CD14-positive monocyte (primary cell): ENCODE results near the gene AGA. TPM values are rescaled to one million over a fixed set of nuclear protein-coding genes. Genes with fewer than 3 reads are reported as not detected.

Experiments
- DNase-seq, 3 donors: peaks; one replicate each; pipeline ENCODE4 v3.0.0-alpha.2; 2011 to 2022
- H2AFZ ChIP-seq: 2 replicates; pipeline ENCODE4 v1.6.0; 2012; ENCODE audit warnings: mild to moderate bottlenecking, low read depth, low read length, inconsistent platforms; ENCODE audit not compliant: insufficient read depth, poor library complexity, severe bottlenecking
- H3K27ac ChIP-seq, 2 donors: 1 replicate in 1 of 2; 2 replicates in 1 of 2; pipeline ENCODE4 v1.5.1; 2012 to 2013; ENCODE audit warnings: low read length in 2 of 2, control low read depth in 1 of 2, inconsistent platforms in 1 of 2, low read depth in 1 of 2, mild to moderate bottlenecking in 1 of 2
- H3K27me3 ChIP-seq, 2 donors: one replicate each; pipeline versions ENCODE4 v1.6.0 to v1.6.1; 2011 to 2013; ENCODE audit warnings: low read length in 2 of 2; ENCODE audit not compliant: control insufficient read depth in 2 of 2, insufficient read depth in 2 of 2
- H3K36me3 ChIP-seq, 2 donors: replicated peaks in 1 of 2; 1 replicate in 1 of 2; 2 replicates in 1 of 2; pipeline versions ENCODE4 v1.5.1 to v1.6.1; 2012 to 2013; ENCODE audit warnings: low read length in 2 of 2, control low read depth in 1 of 2, inconsistent platforms in 1 of 2, mild to moderate bottlenecking in 1 of 2; ENCODE audit not compliant: insufficient read depth in 2 of 2, control insufficient read depth in 1 of 2
- H3K4me1 ChIP-seq, 2 donors: 1 replicate in 1 of 2; 2 replicates in 1 of 2; pipeline versions ENCODE4 v1.5.1 to v1.6.1; 2012 to 2013; ENCODE audit warnings: low read length in 2 of 2, control low read depth in 1 of 2, inconsistent platforms in 1 of 2, mild to moderate bottlenecking in 1 of 2, moderate library complexity in 1 of 2; ENCODE audit not compliant: insufficient read depth in 2 of 2, control insufficient read depth in 1 of 2
- H3K4me2 ChIP-seq: replicated peaks from 2 replicates; pipeline ENCODE3; 2012; ENCODE audit warnings: low read length, moderate library complexity, mild to moderate bottlenecking; ENCODE audit not compliant: poor library complexity, severe bottlenecking; ENCODE audit errors: extremely low read depth
- H3K4me3 ChIP-seq, 3 experiments: fragments of 200-600 bp in 1 of 3; sonication (generic) in 1 of 3; replicated peaks in 1 of 3; 1 replicate in 2 of 3; 2 replicates in 1 of 3; pipeline ENCODE4 v1.5.1; 2011 to 2013; ENCODE audit warnings: low read length in 3 of 3, mild to moderate bottlenecking in 3 of 3, control low read depth in 2 of 3, low read depth in 2 of 3, inconsistent platforms in 1 of 3, moderate library complexity in 1 of 3
- H3K79me2 ChIP-seq: 2 replicates; pipeline ENCODE4 v1.6.0; 2012; ENCODE audit warnings: mild to moderate bottlenecking, control low read depth, inconsistent platforms, low read length, moderate library complexity; ENCODE audit not compliant: insufficient read depth
- H3K9ac ChIP-seq: 2 replicates; pipeline ENCODE4 v1.6.0; 2017; ENCODE audit warnings: low read length, mild to moderate bottlenecking; ENCODE audit not compliant: insufficient read depth, poor library complexity, severe bottlenecking
- H3K9me3 ChIP-seq, 2 donors: replicated peaks in 1 of 2; 1 replicate in 1 of 2; 2 replicates in 1 of 2; pipeline versions ENCODE4 v1.5.1 to v1.6.1; 2012 to 2013; ENCODE audit warnings: low read length in 2 of 2, control low read depth in 1 of 2; ENCODE audit not compliant: control insufficient read depth in 1 of 2, insufficient read depth in 1 of 2
- H4K20me1 ChIP-seq: 2 replicates; pipeline ENCODE4 v1.6.0; 2012; ENCODE audit warnings: mild to moderate bottlenecking, low read length, control low read depth, moderate library complexity; ENCODE audit not compliant: insufficient read depth
- H3K27ac Mint-ChIP-seq, 7 donors: one replicate each; pipeline ENCODE4 v1.8.0; 2020; ENCODE audit warnings: mild to moderate bottlenecking in 7 of 7, mixed read lengths in 7 of 7, moderate library complexity in 6 of 7, inconsistent platforms in 2 of 7
- H3K27me3 Mint-ChIP-seq, 3 donors: one replicate each; pipeline ENCODE4 v1.8.0; 2021 to 2022; ENCODE audit warnings: low read depth in 3 of 3, mild to moderate bottlenecking in 3 of 3, mixed read lengths in 3 of 3, moderate library complexity in 3 of 3, inconsistent platforms in 1 of 3
- H3K36me3 Mint-ChIP-seq, 2 donors: one replicate each; pipeline ENCODE4 v1.8.0; 2020; ENCODE audit warnings: mixed read lengths in 2 of 2, inconsistent platforms in 1 of 2, mild to moderate bottlenecking in 1 of 2
- H3K4me1 Mint-ChIP-seq: one replicate; pipeline ENCODE4 v1.8.0; 2020; ENCODE audit warnings: mild to moderate bottlenecking, mixed read lengths
- H3K4me3 Mint-ChIP-seq, 2 donors: one replicate each; pipeline ENCODE4 v1.8.0; 2020; ENCODE audit warnings: mild to moderate bottlenecking in 2 of 2, mixed read lengths in 2 of 2, moderate library complexity in 1 of 2
- H3K9me3 Mint-ChIP-seq, 7 donors: one replicate each; pipeline ENCODE4 v1.8.0; 2020 to 2022; ENCODE audit warnings: mixed read lengths in 7 of 7, mild to moderate bottlenecking in 6 of 7, moderate library complexity in 6 of 7, inconsistent platforms in 2 of 7
- WGBS: methylation state at CpG from one replicate; pipeline ENCODE4 v1.1.5; 2013; ENCODE audit warnings: missing lambda C conversion rate; ENCODE audit not compliant: insufficient coverage; 5-methylcytosine and 5-hydroxymethylcytosine counted together
- intact Hi-C, 2 donors: fragments of 100-400 bp; cut with micrococcal nuclease; formaldehyde crosslinking; loops; one replicate each; pipeline versions ENCODE4 v1.15.0 to v1.15.1; 2023
- polyA plus RNA-seq, 3 donors: library from polyadenylated mRNA; depleted of rRNA in 1 of 3; unstranded in 2 of 3; stranded (reverse) in 1 of 3; fragments of 300-500 nt in 2 of 3; fragments of >200 nt in 1 of 3; fragmentation: Illumina TruSeq in 2 of 3; gene quantifications; 1 replicate in 2 of 3; 2 replicates in 1 of 3; pipeline ENCODE4 v1.2.3, GENCODE V29; 2012 to 2021
- TF ChIP-seq, protein P1 (sequence below): fragments of 200-600 bp; IDR thresholded peaks from one replicate; pipeline ENCODE4 v1.8.0; 2022; ENCODE audit warnings: antibody characterized with exemption, mild to moderate bottlenecking

AGA gene
- polyA plus RNA-seq, 3 donors = 23.0 to 43.1 (median 27.4) TPM

DNA sequence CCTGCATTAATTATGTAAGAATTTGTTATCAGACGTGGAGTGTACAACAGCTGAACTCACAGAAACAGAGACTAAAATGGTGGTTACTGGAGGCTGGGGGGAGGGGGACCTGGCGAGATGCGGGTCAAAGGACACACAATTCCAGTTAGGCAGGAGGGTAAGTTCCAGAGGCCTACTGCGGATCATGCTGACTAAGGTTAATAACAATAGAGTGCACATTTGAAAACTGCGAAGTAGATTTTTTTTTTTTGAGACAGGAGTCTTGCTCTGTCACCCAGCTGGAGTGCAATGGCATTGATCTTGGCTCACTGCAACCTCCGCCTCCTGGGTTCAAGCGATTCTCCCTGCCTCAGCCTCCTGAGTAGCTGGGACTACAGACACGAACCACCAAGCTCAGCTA lies 7.6 kb downstream of the AGA start:
- Histone ChIP-seq H3K79me2 (no peaks in the 10 kb centered on the region), H3K27ac (no peak overlapping the region), H3K27me3 (no peaks in the 10 kb centered on the region), H3K4me3 (no peak overlapping the region), H3K4me1 (no peaks in the 10 kb centered on the region), H3K9ac (no peak overlapping the region), H3K9me3 (no peaks in the 10 kb centered on the region), H4K20me1 (no peaks in the 10 kb centered on the region), H3K4me2 (no peak overlapping the region), H3K36me3 (peaks cover 45 to 84% of the 10 kb centered on the region in 2 donors), H2AFZ (no peak overlapping the region)
- intact Hi-C loops = no loop called here
- no peaks in the 10 kb centered on the region for H3K9me3 Mint-ChIP-seq
- DNase-seq = no peak
- WGBS = 97% methylated on average over 7 of the region's 8 CpGs
- TF ChIP-seq, protein P1, sequence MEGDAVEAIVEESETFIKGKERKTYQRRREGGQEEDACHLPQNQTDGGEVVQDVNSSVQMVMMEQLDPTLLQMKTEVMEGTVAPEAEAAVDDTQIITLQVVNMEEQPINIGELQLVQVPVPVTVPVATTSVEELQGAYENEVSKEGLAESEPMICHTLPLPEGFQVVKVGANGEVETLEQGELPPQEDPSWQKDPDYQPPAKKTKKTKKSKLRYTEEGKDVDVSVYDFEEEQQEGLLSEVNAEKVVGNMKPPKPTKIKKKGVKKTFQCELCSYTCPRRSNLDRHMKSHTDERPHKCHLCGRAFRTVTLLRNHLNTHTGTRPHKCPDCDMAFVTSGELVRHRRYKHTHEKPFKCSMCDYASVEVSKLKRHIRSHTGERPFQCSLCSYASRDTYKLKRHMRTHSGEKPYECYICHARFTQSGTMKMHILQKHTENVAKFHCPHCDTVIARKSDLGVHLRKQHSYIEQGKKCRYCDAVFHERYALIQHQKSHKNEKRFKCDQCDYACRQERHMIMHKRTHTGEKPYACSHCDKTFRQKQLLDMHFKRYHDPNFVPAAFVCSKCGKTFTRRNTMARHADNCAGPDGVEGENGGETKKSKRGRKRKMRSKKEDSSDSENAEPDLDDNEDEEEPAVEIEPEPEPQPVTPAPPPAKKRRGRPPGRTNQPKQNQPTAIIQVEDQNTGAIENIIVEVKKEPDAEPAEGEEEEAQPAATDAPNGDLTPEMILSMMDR = no peak
- H3K27me3 Mint-ChIP-seq = no peaks in the 10 kb centered on the region
- peaks cover 75 to 85% of the 10 kb centered on the region in 2 donors for H3K36me3 Mint-ChIP-seq
- H3K4me1 Mint-ChIP-seq = no peaks in the 10 kb centered on the region
- H3K4me3 Mint-ChIP-seq = no peak overlapping the region
- no peak overlapping the region for H3K27ac Mint-ChIP-seq

DNA sequence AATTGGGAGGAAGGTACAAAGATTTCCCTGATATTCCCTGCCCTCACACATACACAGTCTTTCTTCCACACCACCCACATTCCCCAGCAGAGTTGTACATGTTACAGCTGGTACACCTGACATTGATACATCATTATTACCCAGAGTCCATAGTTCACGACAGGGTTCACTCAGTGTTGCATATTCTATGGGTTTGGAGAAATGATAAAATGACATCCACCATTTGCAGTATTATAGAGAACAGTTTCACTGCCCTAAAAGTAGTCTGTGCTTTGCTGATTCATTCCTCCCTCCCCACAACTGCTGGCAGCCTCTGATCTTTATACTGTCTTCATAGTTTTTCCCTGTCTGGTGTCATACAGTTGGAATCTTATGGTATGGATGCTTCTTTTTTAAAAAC lies 15.0 kb downstream of the AGA start:
- Histone ChIP-seq H3K4me3 (no peak overlapping the region), H3K27me3 (no peaks in the 10 kb centered on the region), H3K4me2 (no peak overlapping the region), H4K20me1 (no peaks in the 10 kb centered on the region), H3K9me3 (no peaks in the 10 kb centered on the region), H3K4me1 (no peaks in the 10 kb centered on the region), H3K9ac (no peak overlapping the region), H3K27ac (no peak overlapping the region), H3K79me2 (no peaks in the 10 kb centered on the region), H3K36me3 (peaks cover 7 to 23% of the 10 kb centered on the region in 2 donors), H2AFZ (no peak overlapping the region)
- no CpG with 5 or more reads among the region's 1 CpG for WGBS
- no peak for DNase-seq
- TF ChIP-seq, protein P1 = no peak
- H3K27me3 Mint-ChIP-seq = peaks cover 0 to 3% (median 0%) of the 10 kb centered on the region in 3 donors
- peaks cover 4% of the 10 kb centered on the region for H3K4me1 Mint-ChIP-seq
- no peak overlapping the region for H3K4me3 Mint-ChIP-seq
- no peak overlapping the region for H3K27ac Mint-ChIP-seq
- intact Hi-C loops = no loop called here
- H3K9me3 Mint-ChIP-seq = peaks cover 0 to 2% (median 0%) of the 10 kb centered on the region in 7 donors
- peaks cover 21 to 23% of the 10 kb centered on the region in 2 donors for H3K36me3 Mint-ChIP-seq
